GM19372 (cell line): ENCODE results near the gene SCIMP.

Source experiments
- ATAC-seq: cut with Tn5 transposase; IDR thresholded peaks from one replicate; pipeline ENCODE4 v1.9.1; 2021; ENCODE audit warnings: mild to moderate bottlenecking, low read depth, moderate library complexity; ENCODE audit not compliant: unreplicated experiment

Gene SCIMP

GRCh38 chr17:5234645-5235576 is at the start of gene SCIMP:
Gene SCIMP, minus strand, starts transcription at chr17:5234860. Its CDS starts 105 bp downstream, at chr17:5234755.
- peak; percentile 50 for ATAC-seq

- no peak for ATAC-seq
Measured at GRCh38 chr17:5283571-5284315, 49.1 kb upstream of the SCIMP start.

- no peak for ATAC-seq
Measured at GRCh38 chr17:5282642-5283217, 48.1 kb upstream of the SCIMP start.

- peak; percentile 77 for ATAC-seq
Measured at GRCh38 chr17:5281814-5282641, 47.4 kb upstream of the SCIMP start, which contains the start of gene RABEP1. Gene RABEP1, plus strand, starts transcription at chr17:5282284. Its CDS starts 203 bp downstream, at chr17:5282487.

- no peak for ATAC-seq
Measured at GRCh38 chr17:5272322-5272721, 37.7 kb upstream of the SCIMP start.

- no peak for ATAC-seq
Measured at GRCh38 chr17:5269241-5269960, 34.7 kb upstream of the SCIMP start.

GRCh38 chr17:5264893-5265292 is 30.2 kb upstream of the SCIMP start:
- no peak for ATAC-seq

- no peak for ATAC-seq
Measured at GRCh38 chr17:5263441-5263840, 28.8 kb upstream of the SCIMP start.

- ATAC-seq, result no peak
Measured at GRCh38 chr17:5262416-5262991, 27.8 kb upstream of the SCIMP start.

- no peak for ATAC-seq
Measured at GRCh38 chr17:5260542-5260941, 25.9 kb upstream of the SCIMP start.

- no peak for ATAC-seq
Measured at GRCh38 chr17:5257124-5257523, 22.5 kb upstream of the SCIMP start.

GRCh38 chr17:5254903-5255521 is 20.4 kb upstream of the SCIMP start:
- no peak for ATAC-seq

- ATAC-seq, result no peak
Measured at GRCh38 chr17:5254414-5254813, 19.8 kb upstream of the SCIMP start.

GRCh38 chr17:5249615-5250014 is 15.0 kb upstream of the SCIMP start:
- ATAC-seq, result no peak

- no peak for ATAC-seq
Measured at GRCh38 chr17:5248821-5249479, 14.3 kb upstream of the SCIMP start.

GRCh38 chr17:5247621-5248020 is 13.0 kb upstream of the SCIMP start:
- no peak for ATAC-seq

GRCh38 chr17:5241861-5242671 is 7.4 kb upstream of the SCIMP start:
- ATAC-seq, result no peak
